Measurements from ENCODE around the gene CPVL. TPM values are rescaled to one million over a fixed set of nuclear protein-coding genes. Genes with fewer than 3 reads are reported as not detected.
A peak's percentile ranks its signal among the peaks of the same experiment; 100 is the strongest.

The CPVL gene
- total RNA-seq, 2 donors from 2014 or later, result 12.8 to 15.3 TPM

GRCh38 chr7:28996836-28997235, 149.5 kb downstream of the CPVL start:
- ATAC-seq, result peak; percentile 28 to 45
- intact Hi-C loops (cut with DNase I), result no loop called here

GRCh38 chr7:28993371-28993770, 153.0 kb downstream of the CPVL start:
- DNase-seq, result no peak
- ATAC-seq, result no peak
- intact Hi-C loops (cut with DNase I), result no loop called here

More at GRCh38 chr7:28996836-28997235, 149.5 kb downstream of the CPVL start:
- DNase-seq, result no peak

GRCh38 chr7:28992798-28993197, 153.5 kb downstream of the CPVL start:
- intact Hi-C loops (cut with DNase I), result no loop called here
- ATAC-seq (no peak), DNase-seq (no peak)

- intact Hi-C loops (cut with DNase I), result no loop called here
- DNase-seq (peak; percentile 43), ATAC-seq (peak; percentile 54 to 57)
Measured at GRCh38 chr7:28990200-28990960, 156.0 kb downstream of the CPVL start.

GRCh38 chr7:28989211-28989980, 156.9 kb downstream of the CPVL start:
- intact Hi-C loops (cut with DNase I), result no loop called here
- no peak for ATAC-seq
- peak; percentile 27 for DNase-seq

- peak; percentile 5 to 16 for ATAC-seq
- intact Hi-C loops (cut with DNase I), result no loop called here
- peak; percentile 43 for DNase-seq
Measured at GRCh38 chr7:28988810-28989209, 157.5 kb downstream of the CPVL start.

GRCh38 chr7:28988091-28988490, 158.2 kb downstream of the CPVL start:
- DNase-seq (no peak), ATAC-seq (no peak)
- intact Hi-C loops (cut with DNase I), result no loop called here

GRCh38 chr7:28986765-28987110, 159.6 kb downstream of the CPVL start:
- no peak for DNase-seq
- intact Hi-C loops (cut with DNase I), result no loop called here

GRCh38 chr7:28986028-28986764, 160.1 kb downstream of the CPVL start:
- ATAC-seq, result no peak
- DNase-seq, result no peak
- intact Hi-C loops (cut with DNase I), result no loop called here

More at GRCh38 chr7:28986765-28987110, 159.6 kb downstream of the CPVL start:
- peak; percentile 84 to 91 for ATAC-seq

GRCh38 chr7:28984631-28985030, 161.7 kb downstream of the CPVL start:
- DNase-seq (peak; percentile 58), ATAC-seq (peak; percentile 20 to 62)
- intact Hi-C loops (cut with DNase I), result no loop called here

- intact Hi-C loops (cut with DNase I), result no loop called here
- no peak for DNase-seq
- ATAC-seq, result no peak
Measured at GRCh38 chr7:28984217-28984616, 162.1 kb downstream of the CPVL start.

GRCh38 chr7:28983396-28984190, 162.7 kb downstream of the CPVL start:
- intact Hi-C loops (cut with DNase I), result no loop called here
- ATAC-seq, result no peak
- no peak for DNase-seq

- no peak for ATAC-seq
- no peak for DNase-seq
- intact Hi-C loops (cut with DNase I), result no loop called here
Measured at GRCh38 chr7:28981161-28981465, 165.2 kb downstream of the CPVL start.

- no peak for DNase-seq
- intact Hi-C loops (cut with DNase I), result no loop called here
- ATAC-seq, result peak; percentile 38 to 50
Measured at GRCh38 chr7:28980451-28981160, 165.7 kb downstream of the CPVL start.

- ATAC-seq, result peak; percentile 82 to 88
- no peak for DNase-seq
- intact Hi-C loops (cut with DNase I), result no loop called here
Measured at GRCh38 chr7:28979776-28980175, 166.6 kb downstream of the CPVL start.

GRCh38 chr7:28977881-28978280, 168.5 kb downstream of the CPVL start:
- no peak for ATAC-seq
- no peak for DNase-seq
- intact Hi-C loops (cut with DNase I), result no loop called here

GRCh38 chr7:28976022-28976421, 170.3 kb downstream of the CPVL start:
- ATAC-seq (peak in 1 of 2 donors; percentile 10), DNase-seq (no peak)
- intact Hi-C loops (cut with DNase I), result no loop called here

GRCh38 chr7:28973591-28973990, 172.7 kb downstream of the CPVL start:
- DNase-seq (no peak), ATAC-seq (no peak)
- intact Hi-C loops (cut with DNase I), result no loop called here

GRCh38 chr7:28964056-28964455, 182.3 kb downstream of the CPVL start:
- intact Hi-C loops (cut with DNase I), result no loop called here
- no peak for DNase-seq
- ATAC-seq, result no peak

Measured in left cardiac atrium (tissue), 4 donors.